IMR-90 (cell line): ENCODE results near the gene ARRDC2. TPM values are rescaled to one million over a fixed set of nuclear protein-coding genes. Genes with fewer than 3 reads are reported as not detected.

Source experiments
- ATAC-seq: fragments of 200-7000 bp; cut with Tn5 transposase; 2 replicates; pipeline ENCODE4 v1.9.1; 2020; ENCODE audit warnings: low read depth, mild to moderate bottlenecking, moderate library complexity
- BruUV-seq: library from RNA; stranded (reverse); fragments of 400-500 nt; replicated peaks from 2 replicates; lab custom pipeline; 2021; lab: Mats Ljungman, UMichigan
- CTCF ChIA-PET: fragments of 300-600 bp; formaldehyde crosslinking; extraction: SDS; loops from one replicate; lab custom pipeline; 2021; ENCODE audit warnings: antibody characterized with exemption; lab: Yijun Ruan, JAX
- POLR2A ChIA-PET: fragments of 300-600 bp; sonication (Branson Sonifier 250); formaldehyde crosslinking; loops from one replicate; lab custom pipeline; 2022; ENCODE audit warnings: antibody characterized with exemption; ENCODE audit not compliant: unreplicated experiment; lab: Charles Lee
- DNase-seq: peaks from one replicate; pipeline ENCODE4 v3.0.0; 2013
- H2AFZ ChIP-seq: replicated peaks from 2 replicates; pipeline ENCODE3; 2013; ENCODE audit warnings: low read length, mild to moderate bottlenecking; ENCODE audit not compliant: poor library complexity
- H2AK5ac ChIP-seq: 2 replicates; pipeline ENCODE4 v1.6.1; 2013; ENCODE audit warnings: low read depth, low read length, inconsistent platforms
- H2AK9ac ChIP-seq: replicated peaks from 2 replicates; pipeline ENCODE3; 2013; ENCODE audit warnings: mild to moderate bottlenecking, low read depth, low read length, moderate library complexity; ENCODE audit not compliant: poor library complexity
- H2BK120ac ChIP-seq: 2 replicates; pipeline ENCODE4 v1.6.1; 2013; ENCODE audit warnings: low read depth, low read length, inconsistent platforms
- H2BK15ac ChIP-seq: 3 replicates; pipeline ENCODE4 v1.6.1; 2013; ENCODE audit warnings: low read depth, low read length, inconsistent platforms
- H2BK20ac ChIP-seq: 2 replicates; pipeline ENCODE4 v1.6.1; 2013; ENCODE audit warnings: low read depth, mild to moderate bottlenecking, inconsistent platforms, low read length, moderate library complexity
- H2BK5ac ChIP-seq: 2 replicates; pipeline ENCODE4 v1.6.1; 2013; ENCODE audit warnings: mild to moderate bottlenecking, low read depth, low read length, inconsistent platforms; ENCODE audit not compliant: poor library complexity, severe bottlenecking
- H3K14ac ChIP-seq: replicated peaks from 2 replicates; pipeline ENCODE4 v1.6.1; 2013; ENCODE audit warnings: low read depth, low read length, inconsistent platforms
- H3K18ac ChIP-seq: 2 replicates; pipeline ENCODE4 v1.6.1; 2013; ENCODE audit warnings: low read depth, low read length, control low read depth
- H3K23ac ChIP-seq: 2 replicates; pipeline ENCODE4 v1.6.1; 2013; ENCODE audit warnings: low read depth, low read length, inconsistent platforms
- H3K27ac ChIP-seq: 2 replicates; pipeline ENCODE4 v1.5.1; 2013; ENCODE audit warnings: mild to moderate bottlenecking, control low read depth, low read length; ENCODE audit not compliant: insufficient read depth
- H3K27me3 ChIP-seq: 2 replicates; pipeline ENCODE4 v1.6.1; 2013; ENCODE audit warnings: low read length; ENCODE audit not compliant: control insufficient read depth, insufficient read depth
- H3K36me3 ChIP-seq: 2 replicates; pipeline ENCODE4 v1.6.1; 2013; ENCODE audit warnings: low read length, mixed read lengths; ENCODE audit not compliant: control insufficient read depth, insufficient read depth
- H3K4ac ChIP-seq: 2 replicates; pipeline ENCODE4 v1.6.1; 2013; ENCODE audit warnings: low read depth, low read length, inconsistent platforms
- H3K4me1 ChIP-seq: 2 replicates; pipeline ENCODE4 v1.6.1; 2013; ENCODE audit warnings: low read length, mixed read lengths; ENCODE audit not compliant: control insufficient read depth, insufficient read depth
- H3K4me2 ChIP-seq: 2 replicates; pipeline ENCODE4 v1.6.1; 2013; ENCODE audit warnings: low read depth, mild to moderate bottlenecking, control low read depth, low read length, moderate library complexity
- H3K4me3 ChIP-seq: 2 replicates; pipeline ENCODE4 v1.5.1; 2013; ENCODE audit warnings: low read depth, mild to moderate bottlenecking, control low read depth, low read length, moderate library complexity; ENCODE audit not compliant: insufficient read depth
- H3K56ac ChIP-seq: 2 replicates; pipeline ENCODE4 v1.6.1; 2013; ENCODE audit warnings: low read length, inconsistent platforms; ENCODE audit not compliant: insufficient read depth; ENCODE audit errors: extremely low read depth
- H3K79me1 ChIP-seq, 2 experiments: 2 replicates each; pipeline ENCODE4 v1.6.1; 2013; ENCODE audit warnings: low read length in 2 of 2, inconsistent platforms in 1 of 2, low read depth in 1 of 2
- H3K9ac ChIP-seq: 2 replicates; pipeline ENCODE4 v1.6.1; 2013; ENCODE audit warnings: low read depth, low read length, control low read depth
- H3K9me1 ChIP-seq: 2 replicates; pipeline ENCODE4 v1.6.1; 2013; ENCODE audit warnings: low read length, inconsistent platforms; ENCODE audit not compliant: insufficient read depth
- H3K9me3 ChIP-seq: 2 replicates; pipeline ENCODE4 v1.6.1; 2013; ENCODE audit warnings: low read length; ENCODE audit not compliant: control insufficient read depth, insufficient read depth
- H4K20me1 ChIP-seq: 2 replicates; pipeline ENCODE4 v1.6.1; 2013; ENCODE audit warnings: low read length, inconsistent platforms; ENCODE audit not compliant: insufficient read depth
- H4K5ac ChIP-seq: 2 replicates; pipeline ENCODE4 v1.6.1; 2013; ENCODE audit warnings: mild to moderate bottlenecking, low read depth, low read length, control low read depth
- H4K8ac ChIP-seq, 2 experiments: 2 replicates each; pipeline ENCODE4 v1.6.1; 2013; ENCODE audit warnings: low read depth in 2 of 2, low read length in 2 of 2, control low read depth in 1 of 2, inconsistent platforms in 1 of 2
- H4K91ac ChIP-seq: 2 replicates; pipeline ENCODE4 v1.6.1; 2013; ENCODE audit warnings: low read depth, low read length, inconsistent platforms; ENCODE audit not compliant: insufficient read depth
- CEBPB ChIP-seq: IDR thresholded peaks from 2 replicates; pipeline ENCODE4 v1.6.1; 2012; ENCODE audit warnings: low read depth, low read length, improper control_type of control experiment
- ELK1 ChIP-seq: fragments of 150-350 bp; IDR thresholded peaks from 2 replicates; pipeline ENCODE4 v1.6.1; 2016; ENCODE audit warnings: low read depth, mild to moderate bottlenecking, low read length, moderate library complexity, borderline replicate concordance
- MAFK ChIP-seq: IDR thresholded peaks from 2 replicates; pipeline ENCODE4 v1.6.1; 2012; ENCODE audit warnings: low read depth, low read length, improper control_type of control experiment
- MAZ ChIP-seq: IDR thresholded peaks from 2 replicates; pipeline ENCODE4 v1.6.1; 2012; ENCODE audit warnings: low read depth, mild to moderate bottlenecking, low read length, improper control_type of control experiment, moderate library complexity, borderline replicate concordance
- MXI1 ChIP-seq: IDR thresholded peaks from 2 replicates; pipeline ENCODE4 v1.6.1; 2012; ENCODE audit warnings: low read depth, mild to moderate bottlenecking, low read length, moderate library complexity, borderline replicate concordance
- NFE2L2 ChIP-seq: fragments of 150-350 bp; IDR thresholded peaks from 2 replicates; pipeline ENCODE4 v1.6.1; 2016; ENCODE audit warnings: low read depth, mild to moderate bottlenecking, low read length
- RAD21 ChIP-seq: IDR thresholded peaks from 2 replicates; pipeline ENCODE4 v1.6.1; 2012; ENCODE audit warnings: low read length, improper control_type of control experiment
- RCOR1 ChIP-seq: IDR thresholded peaks from 2 replicates; pipeline ENCODE4 v1.6.1; 2012; ENCODE audit warnings: mild to moderate bottlenecking, low read length, improper control_type of control experiment; ENCODE audit not compliant: insufficient replicate concordance
- RFX5 ChIP-seq: IDR thresholded peaks from 2 replicates; pipeline ENCODE4 v1.8.0; 2012; ENCODE audit warnings: low read depth, mild to moderate bottlenecking, low read length, moderate library complexity
- SMC3 ChIP-seq: fragments of 150-350 bp; IDR thresholded peaks from 2 replicates; pipeline ENCODE4 v1.6.1; 2016; ENCODE audit warnings: low read depth, mild to moderate bottlenecking, antibody characterized with exemption, low read length, moderate library complexity
- USF2 ChIP-seq: fragments of 150-350 bp; IDR thresholded peaks from 2 replicates; pipeline ENCODE4 v1.6.1; 2017; ENCODE audit warnings: mild to moderate bottlenecking, antibody characterized with exemption, low read length, low read depth
- WGBS, 2 experiments: methylation state at CpG; one replicate each; pipeline versions ENCODE4 v1.1.5 to v1.1.7; 2013; ENCODE audit warnings: missing lambda C conversion rate in 2 of 2; ENCODE audit not compliant: insufficient read length in 1 of 2; ENCODE audit errors: extremely low coverage in 2 of 2; 5-methylcytosine and 5-hydroxymethylcytosine counted together
- dilution Hi-C: fragments of 300-500 bp; cut with HindIII; formaldehyde crosslinking; loops from one replicate; pipeline ENCODE4 v1.14.3; 2018; ENCODE audit warnings: low sequenced_read_pairs; ENCODE audit not compliant: unreplicated experiment
- in situ Hi-C: fragments of 300-500 bp; cut with MboI; formaldehyde crosslinking; loops from 3 replicates; pipeline ENCODE4 v1.14.3; 2019; ENCODE audit warnings: low sequenced_read_pairs, inconsistent platforms, mixed read lengths
- intact Hi-C: fragments of 100-400 bp; cut with micrococcal nuclease; formaldehyde crosslinking; loops from 2 replicates; pipeline ENCODE4 v1.10.0; 2022
- polyA plus RNA-seq, 3 experiments: library from polyadenylated mRNA; depleted of rRNA; stranded (reverse); fragments of >200 nt; gene quantifications; 2 replicates each; pipeline ENCODE4 v1.2.3, GENCODE V29; 2012; ENCODE audit warnings: low replicate concordance in 1 of 3
- total RNA-seq: library from RNA; depleted of rRNA; stranded (reverse); fragments of >200 nt; gene quantifications from 2 replicates; pipeline ENCODE4 v1.2.3, GENCODE V29; 2012
- TF ChIP-seq, protein P1 (sequence below): conservative IDR thresholded peaks from 2 replicates; pipeline ENCODE4 v1.5.1; 2012; ENCODE audit warnings: mild to moderate bottlenecking, low read depth, low read length, improper control_type of control experiment

The ARRDC2 gene
- total and polyA plus RNA-seq, 2 of the 4 experiments (the other 2 are of a cell fraction), result 1.4 to 4.9 TPM

DNA sequence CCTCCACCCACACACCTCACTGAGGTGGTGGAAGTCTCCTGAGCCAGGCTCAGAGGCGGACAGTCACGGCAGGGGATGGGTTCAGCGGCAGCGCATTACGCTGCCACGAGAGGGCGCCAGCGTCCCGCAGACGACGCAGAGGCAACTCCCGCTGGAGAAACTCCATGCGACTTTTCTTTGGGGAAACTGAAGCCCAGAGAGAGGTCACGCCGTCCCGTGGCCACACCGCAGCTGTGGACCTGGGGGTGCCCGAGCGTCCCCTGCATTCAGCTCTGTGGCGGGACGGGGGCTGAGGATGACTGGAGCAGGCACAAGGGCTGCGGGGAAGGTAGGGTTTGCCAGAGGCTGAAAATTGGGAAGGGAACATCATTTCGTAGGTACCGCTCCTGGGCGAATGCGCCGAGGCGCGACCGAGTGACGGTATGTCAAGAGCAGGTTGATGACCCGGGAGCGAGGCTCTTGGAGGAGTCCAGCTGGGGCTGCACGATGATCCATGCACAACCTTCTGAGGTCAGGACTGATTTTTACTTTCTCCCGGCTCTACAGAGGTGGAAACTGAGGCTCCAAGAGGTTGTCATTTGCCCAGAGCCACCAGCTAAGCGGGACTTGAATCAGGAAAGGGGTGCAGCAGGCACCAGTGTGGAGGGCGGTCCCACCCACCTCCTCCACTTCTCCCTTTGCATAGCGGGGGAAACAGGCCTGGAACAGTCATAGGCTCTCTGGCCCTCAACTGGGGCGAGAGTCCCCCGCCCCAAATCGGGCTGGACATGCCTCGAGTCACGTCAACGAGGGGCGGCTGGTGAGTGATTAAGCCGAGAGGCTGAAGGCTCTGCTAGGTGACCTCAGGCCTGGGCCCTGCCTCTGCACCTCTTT is 690 bp upstream of the ARRDC2 start:
- Histone ChIP-seq H3K4me3 (peak overlapping the region; percentile 41), H2BK120ac (no peak overlapping the region), H3K4ac (0 out of 2 replicates have a peak overlapping the region, but pooled peaks have one; percentile 44), H4K20me1 (peaks cover 5% of the 10 kb centered on the region; the same call in 1 of the 2 replicates), H3K27me3 (no peaks in the 10 kb centered on the region), H3K23ac (no peak overlapping the region; the same call in 1 of the 2 replicates), H2BK20ac (no peak overlapping the region), H3K36me3 (peaks cover 13% of the 10 kb centered on the region; the same call in 1 of the 2 replicates), H4K91ac (no peak overlapping the region), H4K5ac (no peak overlapping the region), H3K18ac (no peak overlapping the region), H3K79me1 (peaks cover under 1 to 14% of the 10 kb centered on the region in 2 experiments; a peak in 3 of 4 replicates), H2AK9ac (peak overlapping the region; percentile 95), H3K14ac (peak overlapping the region; percentile 46; the same call in 1 of the 2 replicates), H3K4me1 (peaks cover 8% of the 10 kb centered on the region), H2AK5ac (peak overlapping the region; percentile 95; the same call in 1 of the 2 replicates), H3K27ac (no peak overlapping the region), H3K9me3 (no peaks in the 10 kb centered on the region), H3K9me1 (peaks cover 12% of the 10 kb centered on the region), H2BK15ac (no peak overlapping the region; the same call in 2 of the 3 replicates), H2BK5ac (no peak overlapping the region), H3K4me2 (peak overlapping the region; percentile 85), H3K56ac (no peak overlapping the region), H2AFZ (peak overlapping the region; percentile 92), H3K9ac (0 out of 2 replicates have a peak overlapping the region, but pooled peaks have one; percentile 25), H4K8ac (no peak overlapping the region)
- WGBS, 2 experiments, result 3% methylated on average over 30 of the region's 46 CpGs; no CpG with 5 or more reads in 1 of the 2 experiments
- peak; percentile 84 for ATAC-seq
- dilution Hi-C loops (no loop called here), in situ Hi-C loops (no loop called here), intact Hi-C loops (loop anchor here (1.0 to 10.0 kb wide), 3 partner anchors 51 to 165 kb away; partner anchors contain the start of genes IFI30 and PIK3R2)
- ChIA-PET CTCF (interaction anchor here (0.8 to 1.6 kb wide), 4 partner anchors 37 to 52 kb away, joined by 3 to 10 read pairs (median 4); no protein-coding TSS in a partner anchor), POLR2A (no interaction called here)
- BruUV-seq, result no TSS peak
- DNase-seq, result peak; percentile 62
- no peak for TF ChIP-seq RFX5
- TF ChIP-seq NFE2L2, result no peak
- TF ChIP-seq MXI1, result peak; percentile 95
- TF ChIP-seq ELK1, result no peak
- TF ChIP-seq, protein P1, sequence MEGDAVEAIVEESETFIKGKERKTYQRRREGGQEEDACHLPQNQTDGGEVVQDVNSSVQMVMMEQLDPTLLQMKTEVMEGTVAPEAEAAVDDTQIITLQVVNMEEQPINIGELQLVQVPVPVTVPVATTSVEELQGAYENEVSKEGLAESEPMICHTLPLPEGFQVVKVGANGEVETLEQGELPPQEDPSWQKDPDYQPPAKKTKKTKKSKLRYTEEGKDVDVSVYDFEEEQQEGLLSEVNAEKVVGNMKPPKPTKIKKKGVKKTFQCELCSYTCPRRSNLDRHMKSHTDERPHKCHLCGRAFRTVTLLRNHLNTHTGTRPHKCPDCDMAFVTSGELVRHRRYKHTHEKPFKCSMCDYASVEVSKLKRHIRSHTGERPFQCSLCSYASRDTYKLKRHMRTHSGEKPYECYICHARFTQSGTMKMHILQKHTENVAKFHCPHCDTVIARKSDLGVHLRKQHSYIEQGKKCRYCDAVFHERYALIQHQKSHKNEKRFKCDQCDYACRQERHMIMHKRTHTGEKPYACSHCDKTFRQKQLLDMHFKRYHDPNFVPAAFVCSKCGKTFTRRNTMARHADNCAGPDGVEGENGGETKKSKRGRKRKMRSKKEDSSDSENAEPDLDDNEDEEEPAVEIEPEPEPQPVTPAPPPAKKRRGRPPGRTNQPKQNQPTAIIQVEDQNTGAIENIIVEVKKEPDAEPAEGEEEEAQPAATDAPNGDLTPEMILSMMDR, result peak; percentile 99
- TF ChIP-seq USF2, result no peak
- peak; percentile 99 for TF ChIP-seq SMC3
- TF ChIP-seq RCOR1, result no peak
- 0 out of 2 replicates have a peak, but pooled peaks have one; percentile 19 for TF ChIP-seq MAZ
- TF ChIP-seq MAFK, result no peak
- TF ChIP-seq RAD21, result peak; percentile 99
- TF ChIP-seq CEBPB, result no peak
